Kasumi-1 (cell line): ENCODE data around the gene MT1A.

Experiments
- DNase-seq, 2 experiments: peaks; one replicate each; lab custom pipeline; 2025; lab: John Stamatoyannopoulos, UW

Gene MT1A

GRCh38 chr16:56631197-56631596 lies 7.3 kb upstream of the MT1A start:
- no peak for DNase-seq

- DNase-seq: no peak
Measured at GRCh38 chr16:56631832-56632155, 6.7 kb upstream of the MT1A start.

GRCh38 chr16:56632156-56632847 lies 6.2 kb upstream of the MT1A start, which contains the start of gene MT1M:
Gene MT1M, plus strand, starts transcription at chr16:56632659. Its CDS starts 73 bp downstream, at chr16:56632732.
- DNase-seq: no peak

GRCh38 chr16:56632848-56633365 lies 5.6 kb upstream of the MT1A start:
- no peak for DNase-seq

GRCh38 chr16:56633535-56633934 lies 4.9 kb upstream of the MT1A start:
- no peak for DNase-seq

- no peak for DNase-seq
Measured at GRCh38 chr16:56634715-56635440, 3.6 kb upstream of the MT1A start.

GRCh38 chr16:56635441-56635967 lies 3.0 kb upstream of the MT1A start:
- no peak for DNase-seq

- no peak for DNase-seq
Measured at GRCh38 chr16:56636616-56637413, 1.7 kb upstream of the MT1A start.

GRCh38 chr16:56639045-56639444 lies 579 bp downstream of the MT1A start:
- no peak for DNase-seq

- no peak for DNase-seq
Measured at GRCh38 chr16:56640076-56640475, 1.6 kb downstream of the MT1A start.

GRCh38 chr16:56641166-56641565 lies 2.7 kb downstream of the MT1A start:
- no peak for DNase-seq

- DNase-seq: no peak
Measured at GRCh38 chr16:56643080-56643778, 4.8 kb downstream of the MT1A start.

- no peak for DNase-seq
Measured at GRCh38 chr16:56643833-56644232, 5.4 kb downstream of the MT1A start.

GRCh38 chr16:56645311-56645710 lies 6.8 kb downstream of the MT1A start:
- DNase-seq: no peak

GRCh38 chr16:56645838-56646237 lies 7.4 kb downstream of the MT1A start:
- no peak for DNase-seq

- DNase-seq: no peak
Measured at GRCh38 chr16:56647641-56648431, 9.4 kb downstream of the MT1A start.

- DNase-seq: no peak
Measured at GRCh38 chr16:56649271-56649670, 10.8 kb downstream of the MT1A start.

- DNase-seq: no peak
Measured at GRCh38 chr16:56649820-56650219, 11.4 kb downstream of the MT1A start.

GRCh38 chr16:56651586-56651985 lies 13.1 kb downstream of the MT1A start, which contains the start of gene MT1B:
Gene MT1B, plus strand, starts transcription at chr16:56651886. Its CDS starts 68 bp downstream, at chr16:56651954.
- no peak for DNase-seq

- no peak for DNase-seq
Measured at GRCh38 chr16:56652600-56652999, 14.1 kb downstream of the MT1A start.

GRCh38 chr16:56653218-56653617 lies 14.8 kb downstream of the MT1A start:
- DNase-seq: no peak
